HUES48 (cell line): Measurements from ENCODE around the gene CD69.
"Not testable (repeated sequence)": the region's sequence is repeated elsewhere in the genome, so short reads cannot be mapped to it uniquely, and the experiment has no call there.

Experiments used
- H3K27ac ChIP-seq: one replicate; pipeline ENCODE4 v1.7.0; 2013; ENCODE audit warnings: low read depth, low read length, inconsistent platforms
- H3K27me3 ChIP-seq: 2 replicates; pipeline ENCODE4 v1.6.1; 2013; ENCODE audit warnings: mild to moderate bottlenecking, low read length; ENCODE audit not compliant: control insufficient read depth, insufficient read depth
- H3K36me3 ChIP-seq: 2 replicates; pipeline ENCODE4 v1.6.1; 2013; ENCODE audit warnings: low read length; ENCODE audit not compliant: control insufficient read depth, insufficient read depth
- H3K4me1 ChIP-seq: 2 replicates; pipeline ENCODE4 v1.6.1; 2013; ENCODE audit warnings: mild to moderate bottlenecking, low read length; ENCODE audit not compliant: control insufficient read depth, insufficient read depth
- H3K4me3 ChIP-seq: 2 replicates; pipeline ENCODE4 v1.5.1; 2013; ENCODE audit warnings: mild to moderate bottlenecking, low read depth, low read length
- H3K9ac ChIP-seq: 2 replicates; pipeline ENCODE4 v1.6.1; 2013; ENCODE audit warnings: mild to moderate bottlenecking, low read depth, low read length, moderate library complexity
- H3K9me3 ChIP-seq: 2 replicates; pipeline ENCODE4 v1.6.1; 2013; ENCODE audit warnings: low read length; ENCODE audit not compliant: control insufficient read depth, insufficient read depth

CD69 gene

GRCh38 chr12:9749640-9750039, 11.1 kb downstream of the CD69 start:
- Histone ChIP-seq H3K27me3 (no peaks in the 10 kb centered on the region), H3K4me1 (0 out of 2 replicates have a peak, but pooled peaks cover 9% of the 10 kb centered on the region), H3K9ac (no peak overlapping the region), H3K27ac (no peak overlapping the region), H3K9me3 (no peaks in the 10 kb centered on the region), H3K36me3 (no peaks in the 10 kb centered on the region), H3K4me3 (no peak overlapping the region)

DNA sequence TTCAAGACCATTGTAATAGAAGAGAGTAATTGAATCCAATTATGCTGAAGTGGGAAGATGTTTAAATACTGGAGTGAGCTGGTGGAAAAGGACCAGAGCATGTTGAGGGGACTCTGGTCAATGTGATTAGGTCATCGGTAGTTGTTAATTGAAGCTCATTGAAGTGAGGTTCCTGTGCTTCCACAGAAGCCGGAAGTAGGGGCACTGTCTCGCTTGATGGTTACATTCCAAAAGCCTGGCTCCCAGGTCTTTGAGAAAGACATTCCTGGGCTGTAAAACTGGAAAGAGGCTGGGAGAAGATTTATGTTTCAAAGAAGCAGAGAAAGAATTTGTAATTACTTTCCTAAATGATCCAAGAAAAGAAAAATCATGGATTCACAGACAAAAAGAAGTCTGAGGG, 15.5 kb downstream of the CD69 start:
- no peak overlapping the region for H3K27ac ChIP-seq
- no peaks in the 10 kb centered on the region for H3K27me3 ChIP-seq
- no peaks in the 10 kb centered on the region for H3K9me3 ChIP-seq
- H3K4me3 ChIP-seq: no peak overlapping the region
- H3K36me3 ChIP-seq: no peaks in the 10 kb centered on the region
- H3K9ac ChIP-seq: no peak overlapping the region
- 0 out of 2 replicates have a peak, but pooled peaks cover 5% of the 10 kb centered on the region for H3K4me1 ChIP-seq

- H3K36me3 ChIP-seq: no peaks in the 10 kb centered on the region
- H3K4me1 ChIP-seq: 0 out of 2 replicates have a peak, but pooled peaks cover 5% of the 10 kb centered on the region
- H3K27ac ChIP-seq: no peak overlapping the region
- no peaks in the 10 kb centered on the region for H3K9me3 ChIP-seq
- H3K4me3 ChIP-seq: no peak overlapping the region
- no peaks in the 10 kb centered on the region for H3K27me3 ChIP-seq
- no peak overlapping the region for H3K9ac ChIP-seq
These were observed 18.0 kb downstream of the CD69 start for GRCh38 chr12:9742661-9743060.

GRCh38 chr12:9741726-9742125, 19.0 kb downstream of the CD69 start:
- H3K27me3 ChIP-seq: no peaks in the 10 kb centered on the region
- no peaks in the 10 kb centered on the region for H3K9me3 ChIP-seq
- no peak overlapping the region for H3K4me3 ChIP-seq
- H3K36me3 ChIP-seq: no peaks in the 10 kb centered on the region
- no peak overlapping the region for H3K9ac ChIP-seq
- no peak overlapping the region for H3K27ac ChIP-seq
- 0 out of 2 replicates have a peak, but pooled peaks cover 5% of the 10 kb centered on the region for H3K4me1 ChIP-seq

DNA sequence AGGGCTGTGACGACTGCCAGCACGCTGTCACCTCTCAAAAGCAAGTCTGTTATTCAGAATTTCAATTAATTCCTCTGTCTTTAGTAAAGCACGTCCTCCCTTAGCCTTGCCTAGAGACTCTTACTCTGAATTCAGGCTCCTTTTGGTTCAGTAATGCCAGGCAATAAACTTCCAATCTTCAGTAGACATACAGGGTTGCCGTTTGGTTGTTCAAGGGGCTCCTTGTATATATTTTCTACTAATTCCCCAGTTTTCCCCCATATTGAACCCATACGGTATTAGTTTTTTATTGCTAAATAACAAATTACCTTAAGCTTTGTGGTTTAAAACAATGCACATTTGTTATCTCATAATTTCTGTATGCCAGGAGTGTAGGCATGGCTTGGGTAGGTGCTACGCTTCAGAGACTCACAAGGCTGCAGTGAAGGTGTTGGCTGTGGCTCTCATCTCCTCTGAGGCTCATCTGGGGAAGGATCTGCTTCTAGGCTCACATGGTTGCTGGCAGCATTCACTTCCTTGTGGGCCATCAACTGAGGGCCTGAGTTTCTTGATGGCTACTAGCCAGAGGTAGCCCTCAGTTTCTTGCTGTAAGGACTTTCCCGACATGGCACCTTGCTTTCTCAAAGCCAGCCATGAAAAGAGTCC, 20.5 kb downstream of the CD69 start:
- H3K27ac ChIP-seq: no peak overlapping the region
- no peaks in the 10 kb centered on the region for H3K9me3 ChIP-seq
- H3K27me3 ChIP-seq: no peaks in the 10 kb centered on the region
- 0 out of 2 replicates have a peak, but pooled peaks cover 5% of the 10 kb centered on the region for H3K4me1 ChIP-seq
- H3K36me3 ChIP-seq: no peaks in the 10 kb centered on the region
- no peak overlapping the region for H3K4me3 ChIP-seq
- no peak overlapping the region for H3K9ac ChIP-seq

DNA sequence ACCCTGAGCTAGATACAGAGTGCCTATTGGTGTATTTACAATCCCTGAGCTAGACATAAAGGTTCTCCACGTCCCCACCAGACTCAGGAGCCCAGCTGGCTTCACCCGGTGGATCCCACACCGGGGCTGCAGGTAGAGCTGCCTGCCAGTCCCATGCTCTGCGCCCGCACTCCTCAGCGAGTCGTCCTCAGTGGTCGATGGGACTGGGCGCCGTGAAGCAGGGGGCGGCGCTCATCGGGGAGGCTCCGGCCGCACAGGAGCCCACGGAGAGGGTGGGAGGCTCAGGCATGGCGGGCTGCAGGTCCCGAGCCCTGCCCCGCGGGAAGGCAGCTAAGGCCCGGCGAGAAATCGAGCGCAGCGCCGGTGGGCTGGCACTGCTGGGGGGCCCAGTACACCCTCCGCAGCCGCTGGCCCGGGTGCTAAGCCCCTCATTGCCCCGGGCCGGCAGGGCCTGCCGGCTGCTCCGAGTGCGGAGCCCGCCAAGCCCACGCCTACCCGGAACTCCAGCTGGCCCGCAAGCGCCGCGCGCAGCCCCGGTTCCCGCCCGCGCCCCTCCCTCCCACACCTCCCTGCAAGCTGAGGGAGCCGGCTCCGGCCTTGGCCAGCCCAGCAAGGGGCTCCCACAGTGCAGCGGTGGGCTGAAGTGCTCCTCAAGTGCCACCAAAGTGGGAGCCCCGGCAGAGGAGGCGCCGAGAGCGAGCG, 21.1 kb downstream of the CD69 start:
- H3K9me3 ChIP-seq, H3K9ac ChIP-seq, H3K27me3 ChIP-seq, H3K36me3 ChIP-seq, H3K4me1 ChIP-seq, H3K4me3 ChIP-seq, H3K27ac ChIP-seq: not testable (repeated sequence)

DNA sequence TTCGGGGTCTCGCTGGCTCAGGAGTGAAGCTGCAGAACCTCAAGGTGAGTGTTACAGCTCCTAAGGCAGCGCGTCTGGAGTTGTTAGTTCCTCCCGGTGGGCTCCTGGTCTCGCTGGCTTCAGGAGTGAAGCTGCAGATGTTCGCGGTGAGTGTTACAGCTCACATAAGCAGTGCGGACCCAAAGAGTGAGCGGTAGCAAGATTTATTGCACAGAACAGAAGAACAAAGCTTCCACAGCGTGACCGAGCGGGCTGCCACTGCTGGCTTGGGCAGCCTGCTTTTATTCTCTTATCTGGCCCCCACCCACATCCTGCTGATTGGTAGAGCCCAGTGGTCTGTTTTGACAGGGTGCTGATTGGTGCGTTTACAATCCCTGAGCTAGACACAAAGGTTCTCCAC, 21.8 kb downstream of the CD69 start:
- H3K9me3 ChIP-seq, H3K9ac ChIP-seq, H3K27me3 ChIP-seq, H3K27ac ChIP-seq, H3K36me3 ChIP-seq, H3K4me1 ChIP-seq, H3K4me3 ChIP-seq: not testable (repeated sequence)

GRCh38 chr12:9736936-9737705, 23.6 kb downstream of the CD69 start:
- Histone ChIP-seq H3K27me3 (no peaks in the 10 kb centered on the region), H3K4me1 (0 out of 2 replicates have a peak, but pooled peaks cover 5% of the 10 kb centered on the region), H3K36me3 (no peaks in the 10 kb centered on the region), H3K9ac (no peak overlapping the region), H3K9me3 (no peaks in the 10 kb centered on the region), H3K4me3 (no peak overlapping the region), H3K27ac (no peak overlapping the region)

DNA sequence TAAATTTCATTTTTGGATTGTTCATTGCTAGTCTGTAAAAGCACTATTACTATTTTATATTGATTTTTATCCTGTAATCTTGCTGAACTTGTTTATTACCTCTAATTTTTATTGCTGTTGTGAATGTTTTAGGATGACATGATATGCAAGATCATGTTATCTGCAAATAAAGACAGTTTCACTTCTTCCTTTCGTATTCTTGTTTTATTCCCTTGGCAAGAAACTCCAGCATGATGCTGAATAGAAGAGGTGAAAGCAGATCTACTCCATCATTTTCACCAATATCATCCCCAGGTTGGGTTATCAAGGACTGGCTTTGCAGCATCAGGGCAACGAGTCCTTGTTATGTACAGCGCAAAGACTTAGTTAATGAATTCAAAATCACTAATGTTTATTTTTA, 25.1 kb downstream of the CD69 start:
- Histone ChIP-seq H3K4me1 (no peaks in the 10 kb centered on the region), H3K9ac (no peak overlapping the region), H3K27me3 (no peaks in the 10 kb centered on the region), H3K4me3 (no peak overlapping the region), H3K27ac (no peak overlapping the region), H3K9me3 (no peaks in the 10 kb centered on the region), H3K36me3 (no peaks in the 10 kb centered on the region)

GRCh38 chr12:9732921-9733461, 27.7 kb downstream of the CD69 start, which contains the start of gene CLECL1:
Gene CLECL1 (minus strand): TSS chr12:9733097.
- H3K4me1 ChIP-seq: no peaks in the 10 kb centered on the region
- H3K9ac ChIP-seq: no peak within 1 kb of the TSS
- H3K4me3 ChIP-seq: no peak within 1 kb of the TSS
- H3K9me3 ChIP-seq: no peaks in the 10 kb centered on the region
- no peak within 1 kb of the TSS for H3K27ac ChIP-seq
- H3K36me3 ChIP-seq: no peaks in the 10 kb centered on the region
- no peaks in the 10 kb centered on the region for H3K27me3 ChIP-seq

GRCh38 chr12:9731797-9732196, 28.9 kb downstream of the CD69 start:
- Histone ChIP-seq H3K9me3 (no peaks in the 10 kb centered on the region), H3K9ac (no peak overlapping the region), H3K36me3 (no peaks in the 10 kb centered on the region), H3K27me3 (no peaks in the 10 kb centered on the region), H3K4me3 (no peak overlapping the region), H3K27ac (no peak overlapping the region), H3K4me1 (no peaks in the 10 kb centered on the region)
